ENCODE results near the gene TUBA4A. TPM values are rescaled to one million over a fixed set of nuclear protein-coding genes. Genes with fewer than 3 reads are reported as not detected.
"Not testable (repeated sequence)": the region's sequence is repeated elsewhere in the genome, so short reads cannot be mapped to it uniquely, and the experiment has no call there.

TUBA4A gene
- total RNA-seq, 1 experiment from 2014 or later = 40.8 TPM

GRCh38 chr2:219261024-219261855, 7.5 kb upstream of the TUBA4A start:
- H3K27me3 Mint-ChIP-seq (ENCODE audit: low read depth) = peaks cover 56% of the 10 kb centered on the region
- H3K36me3 Mint-ChIP-seq = no peaks in the 10 kb centered on the region
- H3K4me1 Mint-ChIP-seq = no peaks in the 10 kb centered on the region
- TF ChIP-seq TEAD4 (CRISPR knock-in tag; IDR thresholded peaks at IDR 0.05) (no peak), NR2C2 (CRISPR knock-in tag; IDR thresholded peaks at IDR 0.05) (no peak), ZNF532 (CRISPR knock-in tag; IDR thresholded peaks at IDR 0.05; ENCODE audit: borderline replicate concordance) (no peak)
- ATAC-seq (no peak), DNase-seq (ENCODE audit: low spot score) (no peak)
- H3K9me3 Mint-ChIP-seq = no peaks in the 10 kb centered on the region
- ChIA-PET POLR2A (interaction anchor here (0.5 kb wide), 1 partner anchor 31 kb away, joined by 3 read pairs; no protein-coding TSS in a partner anchor), CTCF (interaction anchor here (0.9 to 1.9 kb wide), 6 partner anchors 12 to 231 kb away, joined by 3 to 12 read pairs (median 4); partner anchors contain the start of genes CNPPD1 and DNAJB2)
- no peak overlapping the region for H3K27ac Mint-ChIP-seq
- H3K4me3 Mint-ChIP-seq = no peak overlapping the region

GRCh38 chr2:219258942-219259341, 5.2 kb upstream of the TUBA4A start:
- H3K9me3 Mint-ChIP-seq; H3K4me3 Mint-ChIP-seq; H3K4me1 Mint-ChIP-seq; DNase-seq (ENCODE audit: low spot score); ATAC-seq; H3K36me3 Mint-ChIP-seq; H3K27ac Mint-ChIP-seq: not testable (repeated sequence)
- POLR2A ChIA-PET = interaction anchor here (1.2 kb wide), 1 partner anchor 41 kb away, joined by 5 read pairs; no protein-coding TSS in a partner anchor
- CTCF ChIA-PET = interaction anchor here (1.0 kb wide), 1 partner anchor 19 kb away, joined by 4 read pairs; the partner anchor contains the start of gene DNAJB2
- H3K27me3 Mint-ChIP-seq (ENCODE audit: low read depth) = peaks cover 75% of the 10 kb centered on the region

- Mint-ChIP-seq H3K27me3 (ENCODE audit: low read depth) (peaks cover 72% of the 10 kb centered on the region), H3K9me3 (no peaks in the 10 kb centered on the region), H3K4me1 (peaks cover 18% of the 10 kb centered on the region), H3K36me3 (peaks cover 13% of the 10 kb centered on the region; the same call in 1 of the 2 replicates), H3K4me3 (peak overlapping the region; percentile 77), H3K27ac (no peak overlapping the region)
- ChIA-PET POLR2A (interaction anchor here (1.0 to 2.5 kb wide), 5 partner anchors 10 to 36 kb away, joined by 3 to 15 read pairs (median 8); partner anchors contain the start of genes ABCB6, DNAJB2, GLB1L and STK16), CTCF (interaction anchor here (1.1 to 4.7 kb wide), 4 partner anchors 10 to 225 kb away, joined by 4 to 33 read pairs (median 12); partner anchors contain the start of genes GLB1L and STK16)
- TF ChIP-seq ZNF138 (CRISPR knock-in tag; conservative IDR thresholded peaks at IDR 0.05) = no peak
- TF ChIP-seq ZNF232 (CRISPR knock-in tag; IDR thresholded peaks at IDR 0.05) = no peak
- TF ChIP-seq HMGA2 (CRISPR knock-in tag; IDR thresholded peaks at IDR 0.05) = no peak
- TF ChIP-seq ZSCAN18 (CRISPR knock-in tag; IDR thresholded peaks at IDR 0.05) = no peak
- TF ChIP-seq ZNF121 (CRISPR knock-in tag; IDR thresholded peaks at IDR 0.05) = no peak
- TF ChIP-seq ZNF396 (CRISPR knock-in tag; IDR thresholded peaks at IDR 0.05; ENCODE audit: borderline replicate concordance) = no peak
- no peak for TF ChIP-seq ARID4B (CRISPR knock-in tag; IDR thresholded peaks at IDR 0.05; ENCODE audit: borderline replicate concordance)
- no peak for DNase-seq (ENCODE audit: low spot score)
- ATAC-seq = no peak
Measured at GRCh38 chr2:219254590-219255201, 978 bp upstream of the TUBA4A start.

Measured in WTC11 (cell line).